CD14-positive monocyte (primary cell): ENCODE data around the gene UTP11. TPM values are rescaled to one million over a fixed set of nuclear protein-coding genes. Genes with fewer than 3 reads are reported as not detected.

Source experiments
- DNase-seq, 3 donors: peaks; one replicate each; pipeline ENCODE4 v3.0.0-alpha.2; 2011 to 2022
- H2AFZ ChIP-seq: 2 replicates; pipeline ENCODE4 v1.6.0; 2012; ENCODE audit warnings: mild to moderate bottlenecking, low read depth, low read length, inconsistent platforms; ENCODE audit not compliant: insufficient read depth, poor library complexity, severe bottlenecking
- H3K27ac ChIP-seq, 2 donors: 1 replicate in 1 of 2; 2 replicates in 1 of 2; pipeline ENCODE4 v1.5.1; 2012 to 2013; ENCODE audit warnings: low read length in 2 of 2, control low read depth in 1 of 2, inconsistent platforms in 1 of 2, low read depth in 1 of 2, mild to moderate bottlenecking in 1 of 2
- H3K27me3 ChIP-seq, 2 donors: one replicate each; pipeline versions ENCODE4 v1.6.0 to v1.6.1; 2011 to 2013; ENCODE audit warnings: low read length in 2 of 2; ENCODE audit not compliant: control insufficient read depth in 2 of 2, insufficient read depth in 2 of 2
- H3K36me3 ChIP-seq, 2 donors: replicated peaks in 1 of 2; 1 replicate in 1 of 2; 2 replicates in 1 of 2; pipeline versions ENCODE4 v1.5.1 to v1.6.1; 2012 to 2013; ENCODE audit warnings: low read length in 2 of 2, control low read depth in 1 of 2, inconsistent platforms in 1 of 2, mild to moderate bottlenecking in 1 of 2; ENCODE audit not compliant: insufficient read depth in 2 of 2, control insufficient read depth in 1 of 2
- H3K4me1 ChIP-seq, 2 donors: 1 replicate in 1 of 2; 2 replicates in 1 of 2; pipeline versions ENCODE4 v1.5.1 to v1.6.1; 2012 to 2013; ENCODE audit warnings: low read length in 2 of 2, control low read depth in 1 of 2, inconsistent platforms in 1 of 2, mild to moderate bottlenecking in 1 of 2, moderate library complexity in 1 of 2; ENCODE audit not compliant: insufficient read depth in 2 of 2, control insufficient read depth in 1 of 2
- H3K4me2 ChIP-seq: replicated peaks from 2 replicates; pipeline ENCODE3; 2012; ENCODE audit warnings: low read length, moderate library complexity, mild to moderate bottlenecking; ENCODE audit not compliant: poor library complexity, severe bottlenecking; ENCODE audit errors: extremely low read depth
- H3K4me3 ChIP-seq, 3 experiments: fragments of 200-600 bp in 1 of 3; sonication (generic) in 1 of 3; replicated peaks in 1 of 3; 1 replicate in 2 of 3; 2 replicates in 1 of 3; pipeline ENCODE4 v1.5.1; 2011 to 2013; ENCODE audit warnings: low read length in 3 of 3, mild to moderate bottlenecking in 3 of 3, control low read depth in 2 of 3, low read depth in 2 of 3, inconsistent platforms in 1 of 3, moderate library complexity in 1 of 3
- H3K79me2 ChIP-seq: 2 replicates; pipeline ENCODE4 v1.6.0; 2012; ENCODE audit warnings: mild to moderate bottlenecking, control low read depth, inconsistent platforms, low read length, moderate library complexity; ENCODE audit not compliant: insufficient read depth
- H3K9ac ChIP-seq: 2 replicates; pipeline ENCODE4 v1.6.0; 2017; ENCODE audit warnings: low read length, mild to moderate bottlenecking; ENCODE audit not compliant: insufficient read depth, poor library complexity, severe bottlenecking
- H3K9me3 ChIP-seq, 2 donors: replicated peaks in 1 of 2; 1 replicate in 1 of 2; 2 replicates in 1 of 2; pipeline versions ENCODE4 v1.5.1 to v1.6.1; 2012 to 2013; ENCODE audit warnings: low read length in 2 of 2, control low read depth in 1 of 2; ENCODE audit not compliant: control insufficient read depth in 1 of 2, insufficient read depth in 1 of 2
- H4K20me1 ChIP-seq: 2 replicates; pipeline ENCODE4 v1.6.0; 2012; ENCODE audit warnings: mild to moderate bottlenecking, low read length, control low read depth, moderate library complexity; ENCODE audit not compliant: insufficient read depth
- H3K27ac Mint-ChIP-seq, 7 donors: one replicate each; pipeline ENCODE4 v1.8.0; 2020; ENCODE audit warnings: mild to moderate bottlenecking in 7 of 7, mixed read lengths in 7 of 7, moderate library complexity in 6 of 7, inconsistent platforms in 2 of 7
- H3K27me3 Mint-ChIP-seq, 3 donors: one replicate each; pipeline ENCODE4 v1.8.0; 2021 to 2022; ENCODE audit warnings: low read depth in 3 of 3, mild to moderate bottlenecking in 3 of 3, mixed read lengths in 3 of 3, moderate library complexity in 3 of 3, inconsistent platforms in 1 of 3
- H3K36me3 Mint-ChIP-seq, 2 donors: one replicate each; pipeline ENCODE4 v1.8.0; 2020; ENCODE audit warnings: mixed read lengths in 2 of 2, inconsistent platforms in 1 of 2, mild to moderate bottlenecking in 1 of 2
- H3K4me1 Mint-ChIP-seq: one replicate; pipeline ENCODE4 v1.8.0; 2020; ENCODE audit warnings: mild to moderate bottlenecking, mixed read lengths
- H3K4me3 Mint-ChIP-seq, 2 donors: one replicate each; pipeline ENCODE4 v1.8.0; 2020; ENCODE audit warnings: mild to moderate bottlenecking in 2 of 2, mixed read lengths in 2 of 2, moderate library complexity in 1 of 2
- H3K9me3 Mint-ChIP-seq, 7 donors: one replicate each; pipeline ENCODE4 v1.8.0; 2020 to 2022; ENCODE audit warnings: mixed read lengths in 7 of 7, mild to moderate bottlenecking in 6 of 7, moderate library complexity in 6 of 7, inconsistent platforms in 2 of 7
- CTCF ChIP-seq: fragments of 200-600 bp; IDR thresholded peaks from one replicate; pipeline ENCODE4 v1.8.0; 2022; ENCODE audit warnings: antibody characterized with exemption, mild to moderate bottlenecking
- WGBS: methylation state at CpG from one replicate; pipeline ENCODE4 v1.1.5; 2013; ENCODE audit warnings: missing lambda C conversion rate; ENCODE audit not compliant: insufficient coverage; 5-methylcytosine and 5-hydroxymethylcytosine counted together
- intact Hi-C, 2 donors: fragments of 100-400 bp; cut with micrococcal nuclease; formaldehyde crosslinking; loops; one replicate each; pipeline versions ENCODE4 v1.15.0 to v1.15.1; 2023
- polyA plus RNA-seq, 3 donors: library from polyadenylated mRNA; depleted of rRNA in 1 of 3; unstranded in 2 of 3; stranded (reverse) in 1 of 3; fragments of 300-500 nt in 2 of 3; fragments of >200 nt in 1 of 3; fragmentation: Illumina TruSeq in 2 of 3; gene quantifications; 1 replicate in 2 of 3; 2 replicates in 1 of 3; pipeline ENCODE4 v1.2.3, GENCODE V29; 2012 to 2021

The UTP11 gene
- polyA plus RNA-seq, 3 donors = 10.9 to 26.0 (median 20.5) TPM

- Mint-ChIP-seq H3K4me3 (no peak overlapping the region), H3K27ac (peak overlapping the region in 4 of 7 donors; percentile 11 to 76 (median 52)), H3K27me3 (peaks cover 7 to 17% (median 10%) of the 10 kb centered on the region in 3 donors), H3K4me1 (peaks cover 28% of the 10 kb centered on the region), H3K9me3 (no peaks in the 10 kb centered on the region), H3K36me3 (peaks cover 33 to 48% of the 10 kb centered on the region in 2 donors)
- H3K4me3 ChIP-seq = no peak overlapping the region
- intact Hi-C loops = loop anchor here in 1 of 2 donors (10.0 kb wide), 1 partner anchor 807 kb away; no protein-coding TSS in a partner anchor
- no peak overlapping the region for H3K4me2 ChIP-seq
- 91% methylated on average over 13 of the region's 19 CpGs for WGBS
- no peak overlapping the region for H3K9ac ChIP-seq
- no peak for DNase-seq
- H3K27me3 ChIP-seq = no peaks in the 10 kb centered on the region
- peaks cover 13 to 14% of the 10 kb centered on the region in 2 donors for H3K4me1 ChIP-seq
- no peaks in the 10 kb centered on the region for H3K79me2 ChIP-seq
- no peak for TF ChIP-seq CTCF
- no peak overlapping the region for H3K27ac ChIP-seq
- H4K20me1 ChIP-seq = no peaks in the 10 kb centered on the region
- H3K36me3 ChIP-seq = peaks cover 36 to 43% of the 10 kb centered on the region in 2 donors
- H3K9me3 ChIP-seq = no peaks in the 10 kb centered on the region
- H2AFZ ChIP-seq = no peak overlapping the region
Observed at GRCh38 chr1:38027201-38028104, 14.9 kb downstream of the UTP11 start.

GRCh38 chr1:38028105-38028591, 15.6 kb downstream of the UTP11 start:
- no peak overlapping the region for H3K4me2 ChIP-seq
- TF ChIP-seq CTCF = no peak

More at GRCh38 chr1:38028105-38028591, 15.6 kb downstream of the UTP11 start:
- intact Hi-C loops = loop anchor here in 1 of 2 donors (10.0 kb wide), 1 partner anchor 807 kb away; no protein-coding TSS in a partner anchor
- Histone ChIP-seq H3K79me2 (no peaks in the 10 kb centered on the region), H3K27ac (no peak overlapping the region), H3K9me3 (no peaks in the 10 kb centered on the region), H3K4me1 (peaks cover 13 to 14% of the 10 kb centered on the region in 2 donors), H2AFZ (no peak overlapping the region), H3K9ac (no peak overlapping the region), H3K36me3 (peaks cover 29 to 36% of the 10 kb centered on the region in 2 donors), H4K20me1 (no peaks in the 10 kb centered on the region), H3K4me3 (no peak overlapping the region), H3K27me3 (no peaks in the 10 kb centered on the region)
- Mint-ChIP-seq H3K4me1 (peaks cover 28% of the 10 kb centered on the region), H3K4me3 (no peak overlapping the region), H3K9me3 (no peaks in the 10 kb centered on the region), H3K36me3 (peaks cover 27 to 42% of the 10 kb centered on the region in 2 donors), H3K27ac (peak overlapping the region in 1 of 7 donors; percentile 11), H3K27me3 (peaks cover 8 to 19% (median 10%) of the 10 kb centered on the region in 3 donors)
- DNase-seq = no peak
- 40% methylated on average over 1 of the region's 3 CpGs for WGBS
